Measurements from ENCODE around the gene IRAK2. TPM values are rescaled to one million over a fixed set of nuclear protein-coding genes. Genes with fewer than 3 reads are reported as not detected.

IRAK2 gene
- total RNA-seq, 2 experiments from 2014 or later, result 1.4 TPM

DNA sequence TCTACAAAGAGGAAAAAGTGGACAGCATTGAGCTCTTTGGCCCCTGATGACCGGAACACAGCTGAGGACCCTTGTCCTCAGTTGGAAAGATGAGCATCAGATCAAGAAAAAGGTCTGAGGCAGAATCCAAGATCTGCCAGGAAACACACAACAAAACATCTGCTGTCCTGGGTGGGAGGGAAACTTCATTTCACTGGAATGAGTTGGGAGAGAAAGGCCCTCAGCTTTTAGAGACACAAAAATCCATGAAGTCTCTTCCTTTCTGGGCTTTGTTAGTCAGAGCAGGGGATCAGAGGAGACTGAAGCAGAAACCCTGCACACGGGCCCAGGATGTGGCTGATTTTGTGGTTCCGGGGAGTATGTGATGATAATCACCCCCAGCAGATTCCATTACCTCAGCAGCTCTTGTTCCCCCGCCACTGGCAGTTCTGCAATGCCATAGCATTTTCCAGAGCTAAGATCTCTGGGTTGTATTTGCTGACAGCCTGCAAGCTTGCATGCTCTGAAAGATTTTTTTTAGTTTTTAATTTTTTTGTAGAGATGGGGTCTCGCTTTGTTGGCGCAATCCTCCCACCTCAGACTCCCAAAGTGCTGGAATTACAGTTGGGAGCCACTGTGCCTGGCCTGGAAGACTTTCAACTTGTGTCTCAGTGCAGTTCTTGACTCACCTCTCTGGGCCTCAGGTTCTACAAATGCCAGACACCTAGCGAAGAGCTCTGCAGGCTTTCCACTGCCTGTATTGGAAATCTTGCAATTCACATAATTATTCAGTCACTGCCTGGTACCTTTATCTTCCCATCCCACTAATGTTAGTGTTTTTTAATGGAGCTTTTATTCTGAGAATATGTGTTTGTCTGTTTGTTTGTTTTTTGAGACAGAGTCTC is 77.7 kb downstream of the IRAK2 start:
- BruUV-seq (replicated peaks), result no TSS peak
- peaks cover 20% of the 10 kb centered on the region for H3K4me1 ChIP-seq (ENCODE audit: insufficient read depth, low read length, poor library complexity, severe bottlenecking)
- no peaks in the 10 kb centered on the region for H4K20me1 ChIP-seq (ENCODE audit: insufficient read depth, low read length)
- H3K9me2 ChIP-seq (ENCODE audit: insufficient read depth, low read length), result no peaks in the 10 kb centered on the region
- POLR2A ChIA-PET, result interaction anchor here (0.6 to 1.1 kb wide), 4 partner anchors 10 to 504 kb away, joined by 3 to 6 read pairs (median 4); no protein-coding TSS in a partner anchor
- H3K27ac ChIP-seq (ENCODE audit: low read depth, low read length, poor library complexity, severe bottlenecking), result no peak overlapping the region
- no peak for TF ChIP-seq EZH2phosphoT487 (IDR thresholded peaks at IDR 0.05; ENCODE audit: borderline replicate concordance, low read depth, low read length)
- TF ChIP-seq, protein P1, sequence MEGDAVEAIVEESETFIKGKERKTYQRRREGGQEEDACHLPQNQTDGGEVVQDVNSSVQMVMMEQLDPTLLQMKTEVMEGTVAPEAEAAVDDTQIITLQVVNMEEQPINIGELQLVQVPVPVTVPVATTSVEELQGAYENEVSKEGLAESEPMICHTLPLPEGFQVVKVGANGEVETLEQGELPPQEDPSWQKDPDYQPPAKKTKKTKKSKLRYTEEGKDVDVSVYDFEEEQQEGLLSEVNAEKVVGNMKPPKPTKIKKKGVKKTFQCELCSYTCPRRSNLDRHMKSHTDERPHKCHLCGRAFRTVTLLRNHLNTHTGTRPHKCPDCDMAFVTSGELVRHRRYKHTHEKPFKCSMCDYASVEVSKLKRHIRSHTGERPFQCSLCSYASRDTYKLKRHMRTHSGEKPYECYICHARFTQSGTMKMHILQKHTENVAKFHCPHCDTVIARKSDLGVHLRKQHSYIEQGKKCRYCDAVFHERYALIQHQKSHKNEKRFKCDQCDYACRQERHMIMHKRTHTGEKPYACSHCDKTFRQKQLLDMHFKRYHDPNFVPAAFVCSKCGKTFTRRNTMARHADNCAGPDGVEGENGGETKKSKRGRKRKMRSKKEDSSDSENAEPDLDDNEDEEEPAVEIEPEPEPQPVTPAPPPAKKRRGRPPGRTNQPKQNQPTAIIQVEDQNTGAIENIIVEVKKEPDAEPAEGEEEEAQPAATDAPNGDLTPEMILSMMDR (conservative IDR thresholded peaks at IDR 0.05; ENCODE audit: low read length), result no peak
- H2AFZ ChIP-seq (ENCODE audit: low read length), result peak overlapping the region; percentile 48; the same call in 1 of the 2 replicates
- H3K36me3 ChIP-seq (ENCODE audit: insufficient read depth, low read length), result peaks cover 5% of the 10 kb centered on the region; the same call in 1 of the 2 replicates
- CTCF ChIA-PET (ENCODE audit: unreplicated experiment), result interaction anchor here (1.1 kb wide), 1 partner anchor 9 kb away, joined by 3 read pairs; no protein-coding TSS in a partner anchor
- DNase-seq (ENCODE audit: low spot score), result peak; percentile 50
- H3K4me2 ChIP-seq (ENCODE audit: low read length), result peak overlapping the region; percentile 26
- H3K4me3 ChIP-seq (ENCODE audit: low read depth, low read length, poor library complexity, severe bottlenecking), result no peak overlapping the region
- peaks cover 22% of the 10 kb centered on the region; the same call in 1 of the 2 replicates for H3K9me3 ChIP-seq (ENCODE audit: low read length)
- intact Hi-C loops (cut with micrococcal nuclease; ENCODE audit: unreplicated experiment), result no loop called here
- H3K79me2 ChIP-seq (ENCODE audit: insufficient read depth, low read depth, low read length), result no peaks in the 10 kb centered on the region

DNA sequence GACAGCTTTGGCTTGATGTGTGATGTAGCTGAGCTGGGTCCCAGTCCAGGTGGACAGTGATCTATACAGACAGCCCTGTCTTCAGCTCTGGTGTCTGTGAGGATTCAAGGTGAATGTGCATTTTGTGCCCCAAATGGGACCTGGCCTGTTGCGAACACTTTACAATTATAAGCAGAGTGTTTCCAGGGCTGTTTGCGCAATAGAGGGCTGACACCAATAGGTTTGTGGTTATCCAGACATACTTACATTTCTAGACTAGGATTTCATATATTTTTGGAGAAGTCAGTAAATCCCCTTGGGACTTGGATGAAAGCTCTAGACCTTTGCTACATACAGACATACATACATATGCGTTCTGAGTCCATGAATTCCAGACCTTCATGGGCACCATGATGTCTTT is 79.3 kb downstream of the IRAK2 start:
- no peak overlapping the region for H3K4me3 ChIP-seq (ENCODE audit: low read depth, low read length, poor library complexity, severe bottlenecking)
- peaks cover 4% of the 10 kb centered on the region for H3K79me2 ChIP-seq (ENCODE audit: insufficient read depth, low read depth, low read length)
- ChIA-PET POLR2A (no interaction called here), CTCF (ENCODE audit: unreplicated experiment) (interaction anchor here (0.8 kb wide), 1 partner anchor 11 kb away, joined by 4 read pairs; no protein-coding TSS in a partner anchor)
- no peaks in the 10 kb centered on the region for H4K20me1 ChIP-seq (ENCODE audit: insufficient read depth, low read length)
- no TSS peak for BruUV-seq (replicated peaks)
- H3K4me2 ChIP-seq (ENCODE audit: low read length), result no peak overlapping the region
- H2AFZ ChIP-seq (ENCODE audit: low read length), result no peak overlapping the region
- H3K36me3 ChIP-seq (ENCODE audit: insufficient read depth, low read length), result peaks cover 7% of the 10 kb centered on the region; the same call in 1 of the 2 replicates
- intact Hi-C loops (cut with micrococcal nuclease; ENCODE audit: unreplicated experiment), result no loop called here
- no peak for DNase-seq (ENCODE audit: low spot score)
- no peak for TF ChIP-seq EZH2phosphoT487 (IDR thresholded peaks at IDR 0.05; ENCODE audit: borderline replicate concordance, low read depth, low read length)
- TF ChIP-seq, protein P1 (conservative IDR thresholded peaks at IDR 0.05; ENCODE audit: low read length), result no peak
- no peaks in the 10 kb centered on the region for H3K9me2 ChIP-seq (ENCODE audit: insufficient read depth, low read length)
- H3K27ac ChIP-seq (ENCODE audit: low read depth, low read length, poor library complexity, severe bottlenecking), result no peak overlapping the region
- H3K9me3 ChIP-seq (ENCODE audit: low read length), result peaks cover 22% of the 10 kb centered on the region; the same call in 1 of the 2 replicates
- peaks cover 26% of the 10 kb centered on the region for H3K4me1 ChIP-seq (ENCODE audit: insufficient read depth, low read length, poor library complexity, severe bottlenecking)

Measured in OCI-LY7 (cell line).